ENCODE measurements around the gene MAGEA6. TPM values are rescaled to one million over a fixed set of nuclear protein-coding genes. Genes with fewer than 3 reads are reported as not detected.
"Not testable (repeated sequence)": the region's sequence is repeated elsewhere in the genome, so short reads cannot be mapped to it uniquely, and the experiment has no call there.

Gene MAGEA6
- total and polyA plus RNA-seq, 2 experiments from 2014 or later = not detected

GRCh38 chrX:152813206-152813605 is 43.7 kb upstream of the MAGEA6 start:
- Histone ChIP-seq H3K4me3 (no peak overlapping the region), H3K4me1 (ENCODE audit: low read depth) (no peaks in the 10 kb centered on the region), H3K27me3 (no peaks in the 10 kb centered on the region), H3K9me3 (ENCODE audit: low read depth) (no peaks in the 10 kb centered on the region), H3K27ac (no peak overlapping the region), H3K36me3 (no peaks in the 10 kb centered on the region)
- no peak for TF ChIP-seq CTCF (IDR thresholded peaks at IDR 0.05; ENCODE audit: low read depth, low read length)
- no peak for DNase-seq (ENCODE audit: low read depth in 1 of 2, low spot score in 1 of 2)

- no peak overlapping the region for H3K27ac ChIP-seq
- DNase-seq (ENCODE audit: low read depth in 1 of 2, low spot score in 1 of 2) = no peak
- no peaks in the 10 kb centered on the region for H3K36me3 ChIP-seq
- no peak overlapping the region for H3K4me3 ChIP-seq
- no peaks in the 10 kb centered on the region for H3K27me3 ChIP-seq
- no peaks in the 10 kb centered on the region for H3K4me1 ChIP-seq (ENCODE audit: low read depth)
- no peaks in the 10 kb centered on the region for H3K9me3 ChIP-seq (ENCODE audit: low read depth)
- no peak for TF ChIP-seq CTCF (IDR thresholded peaks at IDR 0.05; ENCODE audit: low read depth, low read length)
These were observed 40.9 kb upstream of the MAGEA6 start for GRCh38 chrX:152810403-152810802.

GRCh38 chrX:152806035-152806434 is 36.5 kb upstream of the MAGEA6 start:
- no peak for DNase-seq (ENCODE audit: low read depth in 1 of 2, low spot score in 1 of 2)
- no peak overlapping the region for H3K4me3 ChIP-seq
- no peak overlapping the region for H3K27ac ChIP-seq
- no peaks in the 10 kb centered on the region for H3K27me3 ChIP-seq
- H3K36me3 ChIP-seq = no peaks in the 10 kb centered on the region
- no peak for TF ChIP-seq CTCF (IDR thresholded peaks at IDR 0.05; ENCODE audit: low read depth, low read length)
- no peaks in the 10 kb centered on the region for H3K9me3 ChIP-seq (ENCODE audit: low read depth)
- no peaks in the 10 kb centered on the region for H3K4me1 ChIP-seq (ENCODE audit: low read depth)

- no peaks in the 10 kb centered on the region for H3K36me3 ChIP-seq
- DNase-seq (ENCODE audit: low read depth in 1 of 2, low spot score in 1 of 2) = no peak
- H3K4me1 ChIP-seq (ENCODE audit: low read depth) = no peaks in the 10 kb centered on the region
- no peak overlapping the region for H3K27ac ChIP-seq
- no peak for TF ChIP-seq CTCF (IDR thresholded peaks at IDR 0.05; ENCODE audit: low read depth, low read length)
- no peaks in the 10 kb centered on the region for H3K27me3 ChIP-seq
- no peak overlapping the region for H3K4me3 ChIP-seq
- no peaks in the 10 kb centered on the region for H3K9me3 ChIP-seq (ENCODE audit: low read depth)
These were observed 29.5 kb upstream of the MAGEA6 start for GRCh38 chrX:152798945-152799344.

GRCh38 chrX:152787062-152787461 is 17.6 kb upstream of the MAGEA6 start:
- H3K4me3 ChIP-seq; H3K9me3 ChIP-seq (ENCODE audit: low read depth); H3K27me3 ChIP-seq; DNase-seq (ENCODE audit: low read depth in 1 of 2, low spot score in 1 of 2); H3K36me3 ChIP-seq; H3K4me1 ChIP-seq (ENCODE audit: low read depth); H3K27ac ChIP-seq: not testable (repeated sequence)

GRCh38 chrX:152766562-152766961 is 2.9 kb downstream of the MAGEA6 start:
- H3K36me3 ChIP-seq; DNase-seq (ENCODE audit: low read depth in 1 of 2, low spot score in 1 of 2); H3K9me3 ChIP-seq (ENCODE audit: low read depth); H3K27me3 ChIP-seq; H3K4me3 ChIP-seq; H3K4me1 ChIP-seq (ENCODE audit: low read depth); H3K27ac ChIP-seq: not testable (repeated sequence)

GRCh38 chrX:152761582-152761981 is 7.9 kb downstream of the MAGEA6 start:
- not testable (repeated sequence) for H3K27ac ChIP-seq; DNase-seq (ENCODE audit: low read depth in 1 of 2, low spot score in 1 of 2); H3K36me3 ChIP-seq; H3K4me1 ChIP-seq (ENCODE audit: low read depth); H3K4me3 ChIP-seq; H3K9me3 ChIP-seq (ENCODE audit: low read depth); H3K27me3 ChIP-seq

- H3K9me3 ChIP-seq (ENCODE audit: low read depth); H3K4me1 ChIP-seq (ENCODE audit: low read depth); DNase-seq (ENCODE audit: low read depth in 1 of 2, low spot score in 1 of 2); H3K4me3 ChIP-seq; H3K27me3 ChIP-seq; H3K27ac ChIP-seq; H3K36me3 ChIP-seq: not testable (repeated sequence)
These were observed 9.9 kb downstream of the MAGEA6 start for GRCh38 chrX:152759544-152759943.

GRCh38 chrX:152758918-152759317 is 10.6 kb downstream of the MAGEA6 start, which contains the start of gene CSAG3:
CSAG3 (plus strand) TSS chrX:152759218.
- not testable (repeated sequence) for H3K9me3 ChIP-seq (ENCODE audit: low read depth)

GRCh38 chrX:152754871-152755270 is 14.6 kb downstream of the MAGEA6 start:
- DNase-seq (ENCODE audit: low read depth in 1 of 2, low spot score in 1 of 2); H3K36me3 ChIP-seq; H3K4me3 ChIP-seq; H3K27me3 ChIP-seq; H3K4me1 ChIP-seq (ENCODE audit: low read depth); H3K9me3 ChIP-seq (ENCODE audit: low read depth); H3K27ac ChIP-seq: not testable (repeated sequence)

More at GRCh38 chrX:152758918-152759317, 10.6 kb downstream of the MAGEA6 start, which contains the start of gene CSAG3:
- DNase-seq (ENCODE audit: low read depth in 1 of 2, low spot score in 1 of 2); H3K27me3 ChIP-seq; H3K4me1 ChIP-seq (ENCODE audit: low read depth); H3K4me3 ChIP-seq; H3K36me3 ChIP-seq; H3K27ac ChIP-seq: not testable (repeated sequence)
